GDM1 (cell line): ENCODE results near the gene WASF3.

Source experiments
- DNase-seq: peaks from one replicate; lab custom pipeline; 2025; lab: John Stamatoyannopoulos, UW

Gene WASF3

DNA sequence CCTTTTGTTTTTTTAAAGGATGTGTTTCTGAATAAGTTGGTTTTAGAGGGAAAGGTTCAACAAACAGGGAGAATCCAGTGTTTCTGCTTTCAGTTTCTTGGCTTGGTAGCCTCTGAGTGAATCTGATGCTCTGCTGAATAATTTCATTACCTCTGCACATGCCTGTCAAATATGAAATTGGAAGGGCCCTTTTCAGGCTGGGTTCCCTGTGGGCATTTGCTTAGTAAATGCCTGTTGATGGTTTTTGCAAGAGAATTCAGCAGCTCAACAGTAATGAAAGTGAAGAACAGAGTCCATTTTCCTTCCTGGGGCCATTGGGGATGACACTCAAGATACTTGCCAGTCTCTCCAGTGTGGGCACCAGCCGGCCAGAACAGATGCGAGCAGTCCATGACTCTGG, 128.8 kb downstream of the WASF3 start:
- DNase-seq = no peak

GRCh38 chr13:26688286-26688685, 130.8 kb downstream of the WASF3 start:
- no peak for DNase-seq

GRCh38 chr13:26688980-26689379, 131.5 kb downstream of the WASF3 start:
- no peak for DNase-seq

DNA sequence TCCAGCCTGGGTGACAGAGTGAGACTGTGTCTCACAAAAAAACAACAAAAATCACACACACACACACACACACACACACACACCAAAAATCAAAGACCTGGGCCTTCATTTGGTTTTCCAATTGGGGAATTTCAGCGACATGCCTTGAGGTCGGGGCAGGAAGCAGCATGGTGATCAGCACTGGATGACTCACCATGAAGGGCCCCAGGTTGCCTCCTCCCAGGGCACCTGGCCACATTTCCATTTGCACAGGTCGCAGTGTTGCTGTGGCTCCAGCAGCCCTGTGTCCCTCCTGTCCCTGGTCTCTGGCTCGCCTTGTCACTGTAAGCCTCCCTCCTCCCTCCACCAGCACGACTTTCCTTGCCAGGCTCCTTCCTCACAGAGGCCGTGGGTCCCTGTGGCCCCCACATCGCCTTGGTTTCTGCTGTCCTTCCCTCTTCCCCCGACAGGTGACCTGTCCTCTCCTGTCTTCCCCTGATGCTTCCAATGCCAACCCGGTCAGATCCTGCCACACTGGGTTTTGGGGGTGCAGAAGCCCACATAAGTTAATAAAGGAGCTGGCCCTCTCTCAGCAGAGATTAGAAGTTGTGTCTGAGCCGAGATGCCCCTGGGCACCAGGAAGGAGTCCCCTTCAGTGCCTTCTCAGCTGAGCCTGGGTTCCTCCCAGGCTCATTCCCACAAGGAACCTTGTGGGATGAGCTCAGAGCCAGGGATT, 136.4 kb downstream of the WASF3 start:
- no peak for DNase-seq

DNA sequence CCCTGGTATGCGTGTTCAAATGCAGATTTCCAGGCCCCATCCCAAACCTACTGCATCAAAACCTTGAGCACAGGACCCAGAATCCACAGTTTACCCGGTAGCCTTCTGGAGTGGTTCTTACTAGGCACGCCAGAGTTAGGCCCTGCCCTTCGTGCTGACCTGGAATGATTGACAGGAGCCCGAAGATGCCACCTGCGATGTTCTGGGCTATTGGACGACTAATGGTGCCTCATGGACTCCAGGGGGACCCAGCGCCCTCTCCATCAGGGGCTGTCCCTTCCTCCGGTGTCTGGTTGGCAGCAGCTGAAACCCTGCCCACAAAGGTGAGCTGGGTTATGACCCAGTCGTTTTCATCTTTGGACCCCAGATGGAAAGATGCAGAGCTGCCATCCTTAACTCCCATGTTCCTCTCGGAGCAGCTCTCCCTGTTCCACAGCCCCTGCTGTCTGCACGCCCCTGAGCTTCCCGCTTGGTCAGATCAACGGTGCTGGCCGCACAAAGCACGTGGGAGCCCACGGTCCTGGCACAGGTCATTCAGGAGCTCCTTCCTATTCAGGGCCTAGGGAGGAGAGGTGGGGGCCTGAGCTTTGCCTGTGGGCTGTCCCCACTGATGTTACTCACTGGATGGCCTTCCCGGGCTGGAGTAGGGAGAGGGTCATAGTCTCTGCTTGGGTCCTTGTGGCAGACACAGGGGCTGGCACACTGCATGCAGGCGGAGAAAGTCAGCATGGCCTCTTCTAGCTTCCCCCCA, 137.3 kb downstream of the WASF3 start:
- no peak for DNase-seq

DNA sequence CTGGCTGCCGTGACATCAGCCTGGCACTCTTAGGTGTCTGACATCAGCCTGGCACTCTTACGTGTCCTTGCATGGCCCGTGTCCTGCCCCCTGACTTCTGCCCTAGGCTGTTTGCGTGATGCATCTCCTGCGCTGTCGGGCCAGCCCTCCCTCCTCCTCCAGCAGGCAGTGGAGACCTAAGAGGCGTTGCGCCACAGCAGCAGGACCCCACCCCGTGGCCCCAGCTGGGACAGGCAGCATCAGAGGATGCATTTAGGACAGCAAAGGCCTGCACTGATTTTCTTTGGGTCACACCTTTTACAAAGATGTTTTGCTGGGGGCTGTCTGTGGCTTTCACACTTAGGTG, 137.8 kb downstream of the WASF3 start:
- no peak for DNase-seq

- DNase-seq = no peak
These were observed 138.4 kb downstream of the WASF3 start for GRCh38 chr13:26695891-26696311.

GRCh38 chr13:26697069-26697955, 139.8 kb downstream of the WASF3 start:
- DNase-seq = no peak

DNA sequence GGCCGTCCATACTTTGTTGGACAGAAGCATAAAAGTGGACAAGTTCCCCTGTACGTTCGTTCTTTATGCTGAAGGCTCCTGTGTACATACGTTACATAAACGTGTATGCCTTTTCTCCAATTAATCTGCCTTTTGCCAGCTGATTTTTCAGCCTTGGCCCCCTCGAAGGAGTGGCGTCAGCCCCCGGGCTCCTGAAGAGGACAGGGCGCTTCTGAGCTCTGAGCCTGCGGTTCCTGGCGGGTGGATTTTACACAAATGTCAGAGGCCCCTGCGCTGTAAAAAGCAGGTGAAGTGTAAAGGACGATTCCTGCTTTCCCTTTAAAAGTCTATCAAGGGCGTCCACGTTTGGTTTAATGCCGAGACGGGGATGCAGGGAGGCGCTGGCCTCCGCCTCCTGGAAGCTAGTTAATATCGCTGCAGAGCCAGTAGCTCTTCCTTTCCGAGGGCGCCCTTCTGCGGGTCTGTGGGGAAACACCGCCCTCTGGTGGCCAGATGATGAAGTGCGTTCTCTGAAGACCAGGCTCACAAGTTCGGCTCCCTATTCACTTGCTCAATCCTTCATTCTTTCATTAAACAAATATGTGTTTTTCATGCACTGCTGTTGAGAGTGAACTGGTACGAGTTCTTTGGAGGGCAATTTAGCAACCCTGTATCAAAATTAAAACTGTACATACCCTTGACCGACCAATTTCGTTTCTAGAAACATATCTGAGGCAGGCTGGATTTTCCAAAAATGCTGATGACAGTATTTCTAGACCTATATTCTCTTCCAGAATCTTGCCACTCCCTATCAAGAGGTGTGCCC, 141.1 kb downstream of the WASF3 start:
- DNase-seq = peak; percentile 68

DNA sequence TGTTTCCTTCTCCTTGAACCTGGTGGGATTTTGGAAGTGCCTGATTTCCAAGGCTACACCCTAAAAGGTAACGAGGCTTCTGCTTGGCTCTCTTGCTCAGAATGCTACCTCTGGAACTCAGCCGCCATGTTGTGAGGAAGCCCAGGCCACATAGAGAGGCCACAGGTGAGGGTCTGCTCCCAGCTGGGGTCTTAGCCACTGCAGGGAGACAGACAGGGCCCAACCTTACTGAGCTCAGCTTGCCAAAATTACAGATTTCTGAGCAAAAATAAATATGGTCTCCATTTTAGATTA, 141.7 kb downstream of the WASF3 start:
- no peak for DNase-seq

DNA sequence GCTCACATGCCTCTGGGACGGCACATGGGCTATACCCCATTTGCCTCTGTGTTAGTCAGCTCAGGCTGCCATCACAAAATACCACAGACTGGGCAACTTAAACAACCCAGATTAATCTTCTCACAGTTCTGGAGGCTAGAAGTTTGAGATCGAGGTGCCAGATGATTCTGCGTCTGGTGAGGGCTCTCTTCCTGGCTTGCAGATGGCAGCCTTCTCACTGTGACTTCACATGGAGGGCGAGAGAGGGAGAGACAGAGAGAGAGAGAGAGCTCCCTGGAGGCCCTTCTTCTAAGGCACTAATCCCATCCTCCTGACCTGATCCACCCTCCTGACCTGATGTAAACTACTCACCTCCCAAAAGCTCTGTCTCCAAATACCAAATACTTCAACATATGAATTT, 148.1 kb downstream of the WASF3 start:
- no peak for DNase-seq

GRCh38 chr13:26706381-26706780, 148.9 kb downstream of the WASF3 start:
- no peak for DNase-seq

DNA sequence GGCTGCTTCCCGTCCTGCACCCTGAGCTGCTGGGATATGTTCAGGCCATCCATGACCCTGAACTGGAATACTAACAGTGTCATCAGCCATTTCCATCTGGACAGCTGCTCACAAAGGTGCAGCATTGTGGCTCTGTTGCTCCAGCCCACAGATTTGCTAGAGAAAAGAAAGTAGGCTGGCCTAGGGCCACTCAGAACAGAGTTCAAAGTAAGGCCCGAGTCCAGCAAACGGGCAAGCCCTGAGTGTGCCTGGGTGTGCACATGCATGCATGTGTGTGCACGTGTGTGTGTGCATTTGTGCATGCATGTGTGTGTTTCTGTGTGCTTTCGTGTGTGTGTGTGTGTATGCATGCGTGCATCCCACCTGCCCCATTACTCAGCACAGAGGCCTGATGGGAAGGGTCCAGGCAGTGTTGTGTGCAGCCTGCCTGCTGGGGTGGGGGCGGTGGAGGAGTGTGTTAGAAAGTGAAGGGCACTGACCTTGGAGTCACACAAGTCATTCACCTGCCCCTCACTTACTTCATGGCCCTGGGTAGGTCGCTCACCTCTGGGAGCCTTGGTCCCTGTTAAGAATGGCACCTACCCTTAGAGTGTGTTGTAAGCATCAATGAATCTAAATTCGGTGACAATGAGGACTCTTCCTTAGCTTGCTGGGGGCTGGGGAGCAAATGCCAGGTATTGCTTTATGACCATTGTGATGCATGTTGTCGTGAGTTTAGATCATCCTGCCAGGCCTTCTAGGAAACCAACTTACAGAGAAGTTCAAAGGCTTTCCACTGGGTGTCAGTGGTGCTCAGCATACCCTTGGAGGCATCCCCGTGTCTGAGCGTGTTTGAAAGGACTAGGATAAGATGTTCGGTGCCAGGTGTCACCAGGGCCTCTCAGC, 149.9 kb downstream of the WASF3 start:
- DNase-seq = peak; percentile 53

- no peak for DNase-seq
These were observed 150.5 kb downstream of the WASF3 start for GRCh38 chr13:26708007-26708297.

DNA sequence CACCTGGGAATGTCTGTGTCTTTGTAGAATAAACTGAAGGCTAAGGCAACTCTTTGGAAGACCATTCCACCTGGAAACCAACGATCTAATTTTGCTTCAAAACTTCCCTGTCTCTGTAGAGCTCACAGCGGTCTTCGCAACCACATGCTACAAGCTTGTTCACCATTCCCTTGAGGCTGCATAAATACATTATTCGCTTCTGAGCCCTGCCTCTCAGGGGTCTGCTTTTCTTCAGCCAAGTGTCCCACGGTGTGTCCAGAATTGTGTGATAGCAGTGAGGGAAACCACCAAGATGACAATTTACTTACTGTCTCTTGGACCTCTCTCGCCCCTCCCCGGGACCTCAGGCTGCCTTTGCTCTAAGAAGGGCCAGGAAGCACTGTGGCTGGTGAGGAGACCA, 152.0 kb downstream of the WASF3 start:
- DNase-seq = no peak

GRCh38 chr13:26710166-26710565, 152.7 kb downstream of the WASF3 start:
- DNase-seq = no peak

GRCh38 chr13:26711211-26711610, 153.7 kb downstream of the WASF3 start:
- no peak for DNase-seq

DNA sequence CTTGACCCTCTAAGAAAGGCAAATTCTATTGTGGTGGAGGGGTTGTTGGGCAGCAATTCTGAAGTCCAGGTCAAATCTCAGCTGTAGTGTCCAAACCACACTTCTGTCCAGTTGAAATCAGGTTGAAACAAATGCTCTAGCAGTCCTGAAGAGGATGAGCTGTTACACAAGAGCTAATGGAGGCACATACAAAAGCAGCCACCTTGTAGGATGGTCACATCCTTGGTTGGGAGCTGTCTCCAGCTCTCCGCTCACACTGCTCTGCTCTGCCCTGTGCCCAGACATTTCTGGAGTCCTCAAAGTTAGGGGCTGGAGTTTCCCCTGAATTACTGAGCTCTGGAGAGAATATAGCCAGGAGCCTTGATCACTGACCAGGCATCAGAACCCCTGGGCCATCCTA, 155.9 kb downstream of the WASF3 start:
- no peak for DNase-seq

GRCh38 chr13:26716984-26717383, 159.5 kb downstream of the WASF3 start:
- no peak for DNase-seq

- DNase-seq = no peak
These were observed 160.7 kb downstream of the WASF3 start for GRCh38 chr13:26718146-26718545.

- DNase-seq = no peak
These were observed 161.4 kb downstream of the WASF3 start for GRCh38 chr13:26718872-26719271.
